Adrenal gland (tissue), 12 donors: ENCODE measurements around the gene ABCA13. TPM values are rescaled to one million over a fixed set of nuclear protein-coding genes. Genes with fewer than 3 reads are reported as not detected.

Source experiments
- DNase-seq, 7 donors: peaks; one replicate each; pipeline ENCODE4 v3.0.0-alpha.2; 2019 to 2020
- H3K27ac ChIP-seq, 5 donors: fragments of 200-600 bp; sonication (generic) in 4 of 5; 1 replicate in 3 of 5; 2 replicates in 2 of 5; pipeline versions ENCODE4 v1.5.1 to v1.8.0; 2016 to 2020; ENCODE audit warnings: mild to moderate bottlenecking in 1 of 5
- H3K27me3 ChIP-seq: fragments of 200-600 bp; 2 replicates; pipeline ENCODE4 v1.8.0; 2021
- H3K36me3 ChIP-seq, 2 donors: fragments of 200-600 bp; replicated peaks in 1 of 2; 1 replicate in 1 of 2; 2 replicates in 1 of 2; pipeline versions ENCODE4 v1.5.1 to v1.8.0; 2018 to 2022
- H3K4me1 ChIP-seq, 2 donors: fragments of 200-600 bp; replicated peaks in 1 of 2; 1 replicate in 1 of 2; 2 replicates in 1 of 2; pipeline versions ENCODE4 v1.5.1 to v1.8.0; 2018 to 2021
- H3K4me3 ChIP-seq, 4 donors: fragments of 200-600 bp; sonication (generic) in 3 of 4; one replicate each; pipeline ENCODE4 v1.5.1; 2016 to 2018
- H3K9me3 ChIP-seq, 3 donors: fragments of 200-600 bp; sonication (generic) in 1 of 3; replicated peaks in 1 of 3; 1 replicate in 2 of 3; 2 replicates in 1 of 3; pipeline versions ENCODE4 v1.5.1 to v1.8.0; 2016 to 2021
- CTCF ChIP-seq, 6 experiments: fragments of 450-650 bp in 4 of 6; fragments of 200-600 bp in 2 of 6; sonication (generic) in 1 of 6; IDR thresholded peaks; 1 replicate in 5 of 6; 2 replicates in 1 of 6; pipeline versions ENCODE4 v1.5.1 to v1.8.0; 2016 to 2021; ENCODE audit warnings: antibody characterized with exemption in 6 of 6, mild to moderate bottlenecking in 2 of 6, moderate library complexity in 1 of 6
- POLR2A ChIP-seq, 2 donors: fragments of 450-650 bp; IDR thresholded peaks; one replicate each; pipeline ENCODE4 v1.6.1; 2017; ENCODE audit warnings: antibody characterized with exemption in 2 of 2, mild to moderate bottlenecking in 2 of 2, moderate library complexity in 1 of 2
- WGBS, 4 donors: extraction: QIAGEN DNeasy Blood & Tissue Kit in 2 of 4; methylation state at CpG; one replicate each; pipeline versions ENCODE4 v1.1.5 to v1.1.7; 2013 to 2017; 5-methylcytosine and 5-hydroxymethylcytosine counted together
- intact Hi-C, 2 donors: fragments of 100-400 bp; cut with DNase I; formaldehyde crosslinking; loops; one replicate each; pipeline versions ENCODE4 v1.14.1 to v1.15.0; 2022 to 2023
- polyA plus RNA-seq, 3 donors: library from polyadenylated mRNA; stranded (reverse); fragments of 200-250 nt in 2 of 3; fragments of 350-450 nt in 1 of 3; fragmentation: Illumina TruSeq in 1 of 3; extraction: RNeasy Lipid Tissue Mini Kit (QIAGEN cat#74804) in 1 of 3; gene quantifications; one replicate each; pipeline ENCODE4 v1.2.3, GENCODE V29; 2013 to 2014
- total RNA-seq, 9 donors: library from RNA; depleted of rRNA in 4 of 9; stranded (reverse); fragments of >200 nt in 4 of 9; fragments of 120-200 nt in 1 of 9; fragmentation: NEBNext Ultra II Directional in 1 of 9; extraction: Animal tissue kit (Norgen Biotek cat#: 25700) in 1 of 9; gene quantifications; one replicate each; pipeline versions ENCODE4 v1.1.0 to v1.2.4, GENCODE V29; 2013 to 2023
- donor health status: healthy with polysubstance abuse.
- donor health status: Bipolar disorder and iron deficiency.
- donor health status: DM: yes; HTN: yes; CAD: no.
- donor health status: DM: no; HTN: no; CAD: no.
- donor health status: DM: no; HTN: no; CAD: no.
- donor health status: DM: yes; HTN: yes; CAD: no.

ABCA13 gene
- total and polyA plus RNA-seq, 12 donors, result 0.03 to 0.94 (median 0.09) TPM; not detected in 4

- Histone ChIP-seq H3K36me3 (no peaks in the 10 kb centered on the region), H3K4me1 (no peaks in the 10 kb centered on the region), H3K27ac (no peak overlapping the region), H3K27me3 (no peaks in the 10 kb centered on the region), H3K9me3 (no peaks in the 10 kb centered on the region), H3K4me3 (no peak overlapping the region)
- 64 to 91% (median 74%) methylated on average over 5 to 6 of the region's 6 CpGs for whole genome bisulfite sequencing, 4 donors
- intact Hi-C loops, result no loop called here
- DNase-seq, result no peak
- no peak for TF ChIP-seq POLR2A (IDR thresholded peaks at IDR 0.05)
Measured at GRCh38 chr7:48426331-48426965, 255.2 kb downstream of the ABCA13 start.

GRCh38 chr7:48426966-48427555, 255.8 kb downstream of the ABCA13 start:
- H3K4me3 ChIP-seq, result no peak overlapping the region
- H3K27me3 ChIP-seq, result no peaks in the 10 kb centered on the region
- WGBS, 4 donors, result 51 to 63% (median 59%) methylated on average over 5 of the region's 5 CpGs
- intact Hi-C loops, result no loop called here
- H3K27ac ChIP-seq, result no peak overlapping the region
- H3K36me3 ChIP-seq, result no peaks in the 10 kb centered on the region
- no peak for DNase-seq
- no peaks in the 10 kb centered on the region for H3K9me3 ChIP-seq
- TF ChIP-seq POLR2A (IDR thresholded peaks at IDR 0.05), result no peak
- TF ChIP-seq CTCF (IDR thresholded peaks at IDR 0.05), result no peak
- H3K4me1 ChIP-seq, result no peaks in the 10 kb centered on the region

- 70 to 79% (median 74%) methylated on average over 5 of the region's 5 CpGs for WGBS, 4 donors
- no peak for DNase-seq
- H3K4me3 ChIP-seq, result no peak overlapping the region
- TF ChIP-seq POLR2A (IDR thresholded peaks at IDR 0.05) (no peak), CTCF (IDR thresholded peaks at IDR 0.05) (no peak)
- H3K27me3 ChIP-seq, result no peaks in the 10 kb centered on the region
- H3K9me3 ChIP-seq, result no peaks in the 10 kb centered on the region
- no peaks in the 10 kb centered on the region for H3K4me1 ChIP-seq
- intact Hi-C loops, result no loop called here
- H3K36me3 ChIP-seq, result no peaks in the 10 kb centered on the region
- H3K27ac ChIP-seq, result no peak overlapping the region
Measured at GRCh38 chr7:48427671-48428070, 256.4 kb downstream of the ABCA13 start.

- Histone ChIP-seq H3K9me3 (no peaks in the 10 kb centered on the region), H3K27ac (no peak overlapping the region), H3K4me3 (no peak overlapping the region), H3K4me1 (no peaks in the 10 kb centered on the region), H3K27me3 (no peaks in the 10 kb centered on the region), H3K36me3 (no peaks in the 10 kb centered on the region)
- TF ChIP-seq CTCF (IDR thresholded peaks at IDR 0.05) (no peak), POLR2A (IDR thresholded peaks at IDR 0.05) (no peak)
- WGBS, 4 donors, result 65 to 77% (median 70%) methylated on average over 3 of the region's 3 CpGs
- no peak for DNase-seq
- intact Hi-C loops, result no loop called here
Measured at GRCh38 chr7:48428091-48428684, 256.9 kb downstream of the ABCA13 start.
